GM18519 (cell line): ENCODE data around the gene MOSPD3.

Experiments used
- ATAC-seq: cut with Tn5 transposase; IDR thresholded peaks from one replicate; pipeline ENCODE4 v1.9.1; 2021; ENCODE audit warnings: mild to moderate bottlenecking, moderate library complexity; ENCODE audit not compliant: unreplicated experiment, low FRiP score

Gene MOSPD3

GRCh38 chr7:100588438-100588837 lies 23.9 kb upstream of the MOSPD3 start:
- no peak for ATAC-seq

- no peak for ATAC-seq
Measured at GRCh38 chr7:100589341-100589947, 22.9 kb upstream of the MOSPD3 start.

GRCh38 chr7:100590077-100590737 lies 22.1 kb upstream of the MOSPD3 start:
- ATAC-seq, result no peak

DNA sequence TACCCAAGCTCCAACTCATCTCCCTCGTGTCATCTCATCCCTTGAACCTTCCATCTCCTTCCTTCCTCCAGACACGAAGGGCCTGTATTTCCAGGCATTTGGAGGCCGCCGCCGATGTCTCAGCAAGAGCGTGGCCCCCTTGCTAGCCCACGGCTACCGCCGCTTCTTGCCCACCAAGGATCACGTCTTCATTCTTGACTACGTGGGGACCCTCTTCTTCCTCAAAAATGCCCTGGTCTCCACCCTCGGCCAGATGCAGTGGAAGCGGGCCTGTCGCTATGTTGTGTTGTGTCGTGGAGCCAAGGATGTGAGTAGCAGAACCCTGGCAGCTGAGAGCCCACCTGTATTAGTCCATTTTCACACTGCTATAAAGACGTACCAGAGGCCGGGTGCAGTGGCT lies 20.7 kb upstream of the MOSPD3 start:
- ATAC-seq, result no peak

DNA sequence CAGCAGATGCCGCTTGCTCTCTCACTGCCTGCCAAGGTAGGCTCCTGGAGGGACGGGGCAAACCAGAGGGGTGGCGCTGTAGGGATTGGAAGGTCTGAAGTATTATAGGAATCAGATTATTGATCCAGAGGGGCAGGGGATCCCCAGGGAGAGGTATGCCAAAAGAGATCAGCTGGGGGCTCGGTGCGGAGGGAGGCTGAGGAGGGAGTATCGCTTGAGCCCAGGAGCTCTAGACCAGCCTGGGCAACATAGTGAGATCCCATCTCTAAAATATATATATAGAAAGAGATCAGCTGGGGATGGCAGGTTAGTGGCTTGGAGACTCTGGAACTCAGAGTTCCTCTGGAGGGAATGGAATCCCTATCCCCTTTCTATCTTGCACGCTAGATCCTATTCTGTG lies 17.2 kb upstream of the MOSPD3 start:
- no peak for ATAC-seq

DNA sequence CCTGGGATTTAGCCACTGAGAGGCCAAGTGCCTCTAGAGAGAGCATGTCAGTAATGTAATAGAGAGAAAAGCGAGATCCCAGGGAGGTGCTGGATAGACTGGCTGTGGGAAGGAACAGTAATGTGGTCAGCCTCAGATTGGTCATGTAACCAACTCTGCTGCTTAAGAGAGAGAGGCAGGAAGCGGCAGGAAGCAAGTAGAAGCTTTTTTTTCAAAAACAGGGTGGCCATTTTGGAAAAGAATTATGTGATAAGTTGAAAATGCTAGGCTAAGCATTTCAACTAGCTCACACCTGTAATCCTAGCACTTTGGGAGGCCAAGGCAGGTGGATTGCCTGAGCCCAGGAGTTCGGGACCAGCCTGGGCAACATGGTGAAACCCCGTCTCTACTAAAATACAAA lies 13.9 kb upstream of the MOSPD3 start:
- ATAC-seq, result no peak

DNA sequence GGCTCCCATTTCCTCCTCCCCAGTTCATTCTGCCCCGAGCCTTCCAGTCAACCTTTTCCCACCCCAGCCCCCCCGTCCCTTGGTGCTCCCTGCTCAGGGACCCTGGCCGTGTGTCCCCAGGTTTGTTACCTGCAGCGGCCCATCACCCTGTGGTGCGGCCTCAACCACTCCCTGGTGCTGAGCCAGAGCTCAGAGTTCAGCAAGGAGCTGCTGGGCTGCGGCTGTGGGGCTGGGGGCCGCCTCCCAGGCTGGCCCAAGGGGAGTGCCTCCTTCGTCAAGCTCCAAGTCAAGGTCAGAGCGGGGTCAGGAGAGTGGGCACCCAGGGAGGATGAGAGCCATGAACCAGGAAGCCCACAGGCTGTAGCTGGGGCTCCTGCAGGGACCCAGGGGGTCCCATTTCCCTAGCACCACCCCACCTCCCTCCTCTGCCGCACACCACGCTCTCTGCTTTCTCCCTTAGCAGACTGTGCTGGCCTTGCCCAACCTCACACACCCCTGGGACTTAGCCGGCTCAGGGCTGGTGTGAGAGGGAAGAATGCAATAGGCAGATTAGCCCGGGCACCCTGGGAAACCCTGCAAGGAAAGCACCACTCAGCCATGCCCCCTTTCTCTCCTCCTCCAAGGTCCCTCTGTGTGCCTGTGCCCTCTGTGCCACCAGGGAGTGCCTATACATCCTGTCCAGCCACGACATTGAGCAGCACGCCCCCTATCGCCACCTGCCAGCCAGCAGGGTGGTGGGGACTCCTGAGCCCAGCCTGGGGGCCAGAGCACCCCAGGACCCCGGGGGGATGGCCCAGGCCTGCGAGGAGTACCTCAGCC lies 12.2 kb upstream of the MOSPD3 start:
- no peak for ATAC-seq

GRCh38 chr7:100600730-100601038 lies 11.7 kb upstream of the MOSPD3 start:
- no peak for ATAC-seq

- ATAC-seq, result no peak
Measured at GRCh38 chr7:100602889-100603725, 9.2 kb upstream of the MOSPD3 start.

DNA sequence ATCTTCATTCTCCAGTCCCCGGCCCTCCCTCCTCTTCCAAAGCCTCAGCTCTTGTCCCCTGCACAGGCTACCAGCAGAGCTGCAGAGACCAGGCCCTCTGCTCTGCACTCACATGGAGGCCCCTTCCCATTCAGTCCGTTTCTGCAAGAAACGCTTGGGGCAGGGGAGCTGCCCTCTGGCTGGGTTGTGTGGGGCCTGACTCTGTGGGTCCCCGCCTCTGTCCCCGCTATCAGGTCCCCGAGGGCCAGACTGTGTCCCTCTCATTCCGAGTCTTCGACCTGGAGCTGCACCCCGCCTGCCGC lies 8.7 kb upstream of the MOSPD3 start:
- ATAC-seq, result no peak

GRCh38 chr7:100604028-100604975 lies 8.0 kb upstream of the MOSPD3 start:
- ATAC-seq, result no peak

DNA sequence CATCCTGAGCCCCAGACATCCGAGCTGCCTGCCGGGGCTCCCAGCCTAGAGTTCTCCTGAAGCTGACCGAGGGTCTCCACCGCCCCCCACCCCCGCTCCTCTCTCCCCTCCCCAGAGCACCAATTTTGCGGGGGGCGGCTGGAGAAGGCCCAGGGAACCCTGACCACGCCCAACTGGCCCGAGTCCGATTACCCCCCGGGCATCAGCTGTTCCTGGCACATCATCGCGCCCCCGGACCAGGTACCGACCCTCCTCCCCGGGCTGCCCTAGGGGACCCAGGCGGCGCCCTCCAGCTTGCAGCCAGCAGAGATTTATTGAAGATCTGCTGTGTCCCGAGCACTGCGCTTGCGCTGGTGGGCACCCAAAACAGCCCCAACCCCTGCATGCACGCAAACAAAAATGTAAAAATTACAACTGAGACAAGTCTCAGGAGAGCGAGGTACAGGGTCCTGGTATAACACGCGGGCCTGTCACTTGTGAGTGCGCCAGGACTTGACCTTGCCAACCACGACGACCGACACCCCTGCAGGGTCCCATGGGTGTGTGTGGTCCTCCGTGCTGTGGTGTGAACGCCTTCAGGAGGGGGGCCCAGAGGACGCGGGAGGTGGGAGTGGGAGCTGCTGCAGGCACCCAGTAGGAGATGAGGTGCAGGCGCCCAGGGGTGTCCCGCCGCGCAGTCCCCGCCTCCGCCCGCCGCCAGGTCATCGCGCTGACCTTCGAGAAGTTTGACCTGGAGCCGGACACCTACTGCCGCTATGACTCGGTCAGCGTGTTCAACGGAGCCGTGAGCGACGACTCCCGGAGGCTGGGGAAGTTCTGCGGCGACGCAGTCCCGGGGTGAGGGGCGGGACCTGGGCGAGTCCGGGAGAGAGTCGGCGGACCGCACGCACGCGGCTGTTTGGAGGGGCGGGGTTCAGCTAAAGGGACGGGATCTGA lies 7.1 kb upstream of the MOSPD3 start:
- ATAC-seq, result no peak

DNA sequence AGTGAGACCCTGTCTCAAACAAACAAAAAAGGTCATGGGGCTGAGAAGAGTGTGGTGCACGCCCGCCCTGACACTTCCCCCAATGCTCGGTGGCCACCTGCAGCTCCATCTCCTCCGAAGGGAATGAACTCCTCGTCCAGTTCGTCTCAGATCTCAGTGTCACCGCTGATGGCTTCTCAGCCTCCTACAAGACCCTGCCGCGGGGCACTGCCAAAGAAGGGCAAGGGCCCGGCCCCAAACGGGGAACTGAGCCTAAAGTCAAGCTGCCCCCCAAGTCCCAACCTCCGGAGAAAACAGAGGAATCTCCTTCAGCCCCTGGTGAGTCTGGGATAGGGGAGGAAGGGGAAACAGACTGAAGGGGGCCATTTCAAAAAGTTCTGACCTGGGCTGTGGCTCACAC lies 6.0 kb upstream of the MOSPD3 start:
- ATAC-seq, result no peak

DNA sequence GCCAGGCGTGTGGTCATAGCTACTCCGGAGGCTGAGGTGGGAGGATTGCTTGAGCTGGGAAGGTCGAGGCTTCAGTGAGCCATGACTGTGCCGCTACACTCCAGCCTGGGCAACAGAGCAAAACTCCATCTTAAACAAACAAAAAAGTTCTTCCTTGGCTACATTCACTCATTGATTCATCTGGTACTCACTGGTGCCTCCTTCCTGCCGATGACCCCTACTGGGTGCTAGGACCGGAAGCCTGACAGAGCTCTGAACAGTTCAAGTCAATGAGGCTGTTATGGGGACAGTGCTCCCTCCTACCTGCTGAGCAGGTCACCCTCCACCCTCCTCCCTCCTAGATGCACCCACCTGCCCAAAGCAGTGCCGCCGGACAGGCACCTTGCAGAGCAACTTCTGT lies 5.2 kb upstream of the MOSPD3 start:
- no peak for ATAC-seq

DNA sequence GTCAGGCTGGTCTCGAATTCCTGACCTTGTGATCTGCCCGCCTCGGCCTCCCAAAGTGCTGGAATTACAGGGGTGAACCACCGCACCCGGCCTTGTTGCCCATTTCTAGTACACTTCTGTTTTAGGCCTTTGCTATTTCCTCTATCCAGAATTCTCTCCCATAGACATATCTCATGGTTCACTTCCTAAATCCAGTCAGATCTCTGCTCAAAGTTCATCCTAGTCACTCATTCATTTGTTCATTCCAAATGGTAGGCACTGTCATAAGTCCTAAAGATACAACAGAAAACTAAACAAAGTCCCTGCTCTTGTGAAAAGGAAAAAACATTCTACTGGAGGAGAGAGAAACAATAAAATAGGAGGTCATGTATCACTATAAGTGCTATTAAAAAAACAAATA lies 2.4 kb upstream of the MOSPD3 start:
- ATAC-seq, result no peak

DNA sequence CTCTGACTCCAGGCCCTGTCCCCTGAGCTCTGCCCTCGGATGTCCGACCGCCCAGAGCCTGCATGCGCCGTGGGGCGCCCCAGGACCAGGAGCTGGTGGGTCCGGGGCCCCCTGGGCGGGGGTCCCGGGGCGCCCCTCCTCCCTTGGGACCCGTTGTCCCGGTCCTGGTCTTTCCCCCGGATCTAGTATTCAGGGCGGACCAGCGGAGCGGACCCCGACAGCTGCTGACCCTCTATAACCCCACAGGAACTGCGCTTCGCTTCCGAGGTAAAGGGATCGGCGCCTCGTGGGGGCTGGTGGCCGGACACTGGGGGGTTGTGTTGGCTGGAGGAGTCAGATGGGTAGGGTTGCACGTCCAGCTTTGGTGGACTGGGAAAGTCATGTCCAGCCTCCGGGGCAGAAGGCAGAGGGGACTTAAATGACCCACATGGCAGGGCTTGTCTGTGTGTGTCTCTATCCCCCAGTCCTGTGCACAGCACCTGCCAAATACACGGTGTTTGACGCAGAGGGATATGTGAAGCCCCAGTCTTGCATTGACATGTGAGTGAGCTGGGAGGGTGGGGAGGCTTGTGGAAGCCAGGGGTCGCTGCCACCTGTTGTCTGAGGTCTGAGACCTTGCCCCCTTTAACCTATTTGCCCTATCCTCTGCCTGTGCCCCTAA lies 520 bp downstream of the MOSPD3 start:
- no peak for ATAC-seq

DNA sequence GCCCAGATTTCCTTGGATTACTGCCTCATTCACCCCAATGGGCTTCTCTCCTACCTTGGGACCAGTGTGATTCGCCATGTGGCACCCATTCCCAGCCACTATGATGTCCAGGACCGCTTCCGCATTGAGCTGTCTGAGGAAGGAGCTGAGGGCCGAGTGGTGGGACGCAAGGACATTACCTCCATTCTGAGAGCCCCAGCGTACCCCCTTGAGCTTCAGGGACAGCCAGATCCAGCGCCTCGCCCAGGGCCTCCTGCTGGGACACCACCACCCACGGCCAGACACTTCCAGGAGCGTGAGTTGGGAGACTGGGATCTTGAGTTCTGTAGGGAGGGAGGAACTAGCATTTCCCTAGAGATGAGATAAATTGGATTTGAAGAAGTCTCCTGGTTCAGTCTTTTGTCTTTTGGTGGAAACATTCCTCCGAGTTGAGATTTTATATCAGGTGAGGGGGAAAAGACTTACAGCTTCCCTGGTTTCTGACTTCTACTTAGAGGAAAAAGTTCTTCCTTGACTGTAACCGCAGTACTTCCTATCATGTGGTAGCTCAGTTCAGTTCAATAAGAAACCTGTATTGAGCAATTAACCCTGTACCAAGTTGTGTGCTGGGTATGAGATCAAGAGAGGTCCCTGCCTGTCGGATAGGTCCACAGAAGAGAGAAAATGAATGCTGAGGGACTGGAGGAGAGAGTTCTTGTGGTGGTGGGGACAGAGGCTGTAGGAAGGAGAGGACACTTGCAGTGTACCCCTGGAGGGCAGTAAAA lies 1.3 kb downstream of the MOSPD3 start:
- ATAC-seq, result no peak

DNA sequence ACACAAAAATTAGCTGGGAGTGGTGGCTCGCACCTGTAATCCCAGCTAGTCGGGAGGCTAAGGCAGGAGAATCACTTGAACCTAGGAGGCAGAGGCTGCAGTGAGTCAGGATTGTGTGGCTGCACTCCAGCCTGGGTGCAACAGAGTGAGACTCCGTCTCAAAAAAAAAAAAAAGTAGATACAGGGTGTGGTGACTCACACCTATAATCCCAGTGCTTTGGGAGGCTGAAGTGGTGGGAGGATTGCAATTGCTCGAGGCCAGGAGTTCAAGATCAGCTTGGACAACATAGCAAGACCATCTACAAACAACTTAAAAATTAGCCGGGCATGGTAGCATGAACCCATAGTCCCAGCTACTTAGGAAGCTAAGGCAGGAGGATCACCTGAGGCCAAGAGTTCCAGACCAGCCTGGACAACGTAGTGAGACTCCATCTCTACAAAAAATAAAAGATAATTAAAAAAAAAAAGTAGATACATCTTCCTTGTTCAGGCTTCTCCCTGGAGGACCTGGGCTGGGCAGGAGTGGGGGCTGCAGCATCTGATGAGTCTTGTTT lies 2.0 kb downstream of the MOSPD3 start:
- no peak for ATAC-seq
